Testis (tissue), 3 donors: ENCODE data around the gene SYK. TPM values are rescaled to one million over a fixed set of nuclear protein-coding genes. Genes with fewer than 3 reads are reported as not detected.
A peak's percentile ranks its signal among the peaks of the same experiment; 100 is the strongest.
"Not testable (repeated sequence)": the region's sequence is repeated elsewhere in the genome, so short reads cannot be mapped to it uniquely, and the experiment has no call there.

Source experiments
- DNase-seq: peaks from one replicate; pipeline ENCODE4 v3.0.0-alpha.2; 2019
- H3K27ac ChIP-seq, 2 donors: fragments of 200-600 bp; sonication (generic); one replicate each; pipeline ENCODE4 v1.5.1; 2019
- H3K27me3 ChIP-seq: fragments of 200-600 bp; sonication (generic); one replicate; pipeline ENCODE4 v1.5.1; 2019
- H3K36me3 ChIP-seq: fragments of 200-600 bp; sonication (generic); one replicate; pipeline ENCODE4 v1.5.1; 2017; ENCODE audit warnings: low read depth; ENCODE audit errors: missing control alignments
- H3K4me1 ChIP-seq: fragments of 200-600 bp; sonication (generic); one replicate; pipeline ENCODE4 v1.5.1; 2019
- H3K4me3 ChIP-seq, 2 donors: fragments of 200-600 bp; sonication (generic); one replicate each; pipeline ENCODE4 v1.5.1; 2017 to 2019
- H3K9me3 ChIP-seq: fragments of 200-600 bp; sonication (generic); one replicate; pipeline ENCODE4 v1.5.1; 2017
- POLR2A ChIP-seq: fragments of 450-650 bp; IDR thresholded peaks from one replicate; pipeline ENCODE4 v1.6.1; 2017; ENCODE audit warnings: antibody characterized with exemption, mild to moderate bottlenecking, moderate library complexity
- whole genome bisulfite sequencing, 2 donors: methylation state at CpG; one replicate each; pipeline ENCODE4 v1.1.5; 2018; 5-methylcytosine and 5-hydroxymethylcytosine counted together
- intact Hi-C: fragments of 100-400 bp; cut with DNase I; formaldehyde crosslinking; loops from one replicate; pipeline ENCODE4 v1.15.1; 2023; ENCODE audit warnings: low total_unique reads
- polyA plus RNA-seq: library from polyadenylated mRNA; stranded (reverse); fragments of 350-450 nt; fragmentation: Illumina TruSeq; extraction: RNeasy Lipid Tissue Mini Kit (QIAGEN cat#74804); gene quantifications from one replicate; pipeline ENCODE4 v1.2.3, GENCODE V29; 2014; ENCODE audit warnings: low read depth, low replicate concordance; ENCODE audit not compliant: insufficient read depth
- total RNA-seq, 2 donors: library from RNA; depleted of rRNA; stranded (reverse); fragments of >200 nt; gene quantifications; one replicate each; pipeline ENCODE4 v1.2.3, GENCODE V29; 2016
- TF ChIP-seq, protein P1 (sequence below), 3 experiments: fragments of 450-650 bp in 2 of 3; fragments of 200-600 bp in 1 of 3; sonication (generic) in 1 of 3; IDR thresholded peaks; one replicate each; pipeline ENCODE4 v1.5.1; 2016 to 2019; ENCODE audit warnings: antibody characterized with exemption in 3 of 3, mild to moderate bottlenecking in 2 of 3, moderate library complexity in 1 of 3

The SYK gene
- total and polyA plus RNA-seq, 3 donors from 2014 or later: 22.0 to 51.1 (median 30.8) TPM

DNA sequence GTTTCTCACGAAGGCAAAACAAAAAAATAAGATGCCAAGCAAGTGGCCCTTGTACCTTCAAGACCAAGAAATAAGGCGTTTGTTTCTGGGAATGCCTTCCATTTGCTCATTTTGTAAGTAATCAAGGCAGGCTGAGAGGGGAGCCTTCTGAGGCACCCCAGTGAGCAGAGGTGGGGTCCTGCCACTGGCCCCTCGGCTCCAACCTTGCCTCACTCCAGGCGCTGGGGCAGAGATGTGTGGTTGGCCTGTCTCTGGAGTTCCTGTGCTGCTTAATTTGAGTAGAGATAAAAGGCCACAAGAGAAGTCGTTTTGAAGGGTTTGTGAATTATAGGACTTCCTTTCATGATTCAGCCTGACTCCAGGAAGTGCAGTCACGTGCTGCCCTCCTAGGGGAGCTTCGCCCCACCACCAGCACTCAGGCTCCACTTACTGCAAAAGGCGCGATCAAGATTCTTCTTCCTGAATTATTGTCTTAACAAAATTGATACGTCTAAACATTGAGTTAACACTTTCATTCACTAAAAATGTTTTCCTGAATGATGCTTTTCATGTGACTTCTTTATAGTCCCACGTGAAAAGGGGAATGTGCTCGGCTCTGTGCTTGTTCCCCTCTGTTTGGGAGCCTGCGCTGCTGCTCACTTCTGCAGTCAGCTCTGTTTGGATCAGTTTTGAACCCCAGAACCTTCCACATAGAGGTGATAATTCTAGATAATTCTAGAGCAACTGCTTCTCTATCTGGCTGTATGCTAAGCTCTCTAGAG is 13.7 kb downstream of the SYK start:
- Histone ChIP-seq H3K4me3 (no peak overlapping the region), H3K27ac (no peak overlapping the region), H3K9me3 (no peaks in the 10 kb centered on the region), H3K36me3 (no peaks in the 10 kb centered on the region), H3K4me1 (no peaks in the 10 kb centered on the region), H3K27me3 (no peaks in the 10 kb centered on the region)
- TF ChIP-seq POLR2A: no peak
- TF ChIP-seq, protein P1, sequence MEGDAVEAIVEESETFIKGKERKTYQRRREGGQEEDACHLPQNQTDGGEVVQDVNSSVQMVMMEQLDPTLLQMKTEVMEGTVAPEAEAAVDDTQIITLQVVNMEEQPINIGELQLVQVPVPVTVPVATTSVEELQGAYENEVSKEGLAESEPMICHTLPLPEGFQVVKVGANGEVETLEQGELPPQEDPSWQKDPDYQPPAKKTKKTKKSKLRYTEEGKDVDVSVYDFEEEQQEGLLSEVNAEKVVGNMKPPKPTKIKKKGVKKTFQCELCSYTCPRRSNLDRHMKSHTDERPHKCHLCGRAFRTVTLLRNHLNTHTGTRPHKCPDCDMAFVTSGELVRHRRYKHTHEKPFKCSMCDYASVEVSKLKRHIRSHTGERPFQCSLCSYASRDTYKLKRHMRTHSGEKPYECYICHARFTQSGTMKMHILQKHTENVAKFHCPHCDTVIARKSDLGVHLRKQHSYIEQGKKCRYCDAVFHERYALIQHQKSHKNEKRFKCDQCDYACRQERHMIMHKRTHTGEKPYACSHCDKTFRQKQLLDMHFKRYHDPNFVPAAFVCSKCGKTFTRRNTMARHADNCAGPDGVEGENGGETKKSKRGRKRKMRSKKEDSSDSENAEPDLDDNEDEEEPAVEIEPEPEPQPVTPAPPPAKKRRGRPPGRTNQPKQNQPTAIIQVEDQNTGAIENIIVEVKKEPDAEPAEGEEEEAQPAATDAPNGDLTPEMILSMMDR (IDR thresholded peaks at IDR 0.05): no peak
- 52 to 53% methylated on average over 13 of the region's 13 CpGs for WGBS, 2 donors
- peak; percentile 49 for DNase-seq
- intact Hi-C loops: no loop called here

DNA sequence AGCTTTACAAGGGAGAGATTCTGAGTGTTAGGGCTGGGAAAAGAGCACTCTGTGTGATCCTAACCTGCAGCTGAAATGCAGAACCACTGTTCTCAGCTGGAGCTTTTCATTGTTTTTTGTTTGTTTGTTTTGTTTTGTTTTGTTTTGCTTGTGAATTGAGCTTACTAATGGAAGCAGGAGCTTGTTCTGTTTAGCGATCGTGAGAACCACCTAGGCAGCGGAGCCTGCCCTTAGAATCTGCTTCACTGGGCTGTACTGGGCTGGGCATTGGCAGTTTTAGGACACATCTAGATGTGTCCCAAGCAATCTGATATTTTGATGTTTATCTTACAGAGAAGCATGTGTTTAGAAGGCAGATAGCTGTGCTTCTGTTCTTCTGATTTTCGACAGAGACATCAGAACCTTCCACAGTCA is 14.3 kb downstream of the SYK start:
- no peak for DNase-seq
- Histone ChIP-seq H3K9me3 (no peaks in the 10 kb centered on the region), H3K27me3 (no peaks in the 10 kb centered on the region), H3K4me3 (no peak overlapping the region), H3K36me3 (no peaks in the 10 kb centered on the region), H3K4me1 (no peaks in the 10 kb centered on the region), H3K27ac (no peak overlapping the region)
- WGBS, 2 donors: 90 to 95% methylated on average over 4 of the region's 4 CpGs
- intact Hi-C loops: no loop called here
- TF ChIP-seq, protein P1 (IDR thresholded peaks at IDR 0.05): no peak
- TF ChIP-seq POLR2A: no peak

DNA sequence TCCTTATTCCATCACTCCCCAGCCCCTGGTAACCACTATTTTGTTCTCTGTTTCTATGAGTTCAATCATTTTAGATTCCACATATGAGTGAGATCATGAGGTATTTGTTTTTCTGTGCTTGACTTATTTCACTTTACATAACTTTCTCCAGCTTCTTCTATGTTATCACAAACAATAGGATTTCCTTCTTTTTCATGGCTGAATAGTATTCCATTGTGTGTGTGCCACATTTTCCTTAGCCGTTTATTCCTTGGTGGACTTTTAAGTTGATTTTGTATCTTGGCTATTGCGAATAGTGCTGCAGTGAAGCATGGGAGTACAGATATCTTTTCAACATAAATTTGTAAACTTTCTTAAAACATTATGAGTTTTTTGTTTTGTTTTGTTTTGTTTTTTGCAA is 15.1 kb downstream of the SYK start:
- WGBS, 2 donors: 92 to 98% methylated on average over 2 of the region's 2 CpGs
- Histone ChIP-seq H3K9me3 (no peaks in the 10 kb centered on the region), H3K4me3 (no peak overlapping the region), H3K27me3 (no peaks in the 10 kb centered on the region), H3K27ac (no peak overlapping the region), H3K4me1 (no peaks in the 10 kb centered on the region), H3K36me3 (no peaks in the 10 kb centered on the region)
- TF ChIP-seq, protein P1 (IDR thresholded peaks at IDR 0.05): no peak
- TF ChIP-seq POLR2A: no peak
- intact Hi-C loops: no loop called here
- no peak for DNase-seq

DNA sequence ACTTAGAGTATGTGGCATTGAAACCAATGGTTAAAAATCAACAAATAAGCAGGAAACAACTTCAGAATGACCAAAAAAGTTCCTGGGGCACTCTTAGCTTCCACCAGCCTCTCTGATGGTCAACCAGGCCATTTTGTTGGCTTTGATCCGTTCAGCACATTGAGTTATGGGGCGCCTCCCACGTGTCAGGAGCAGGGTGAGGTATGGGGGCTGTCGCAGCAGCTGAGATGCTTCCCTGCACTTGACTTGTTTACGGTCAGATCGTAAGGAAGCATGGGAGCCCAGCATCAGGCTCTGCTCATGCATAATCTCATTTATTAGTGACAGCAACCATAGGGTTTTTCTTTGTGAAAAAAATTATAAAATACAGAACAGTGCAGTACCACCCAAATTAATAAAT is 16.7 kb downstream of the SYK start:
- Histone ChIP-seq H3K4me3 (no peak overlapping the region), H3K27ac (no peak overlapping the region), H3K27me3 (no peaks in the 10 kb centered on the region), H3K4me1 (no peaks in the 10 kb centered on the region), H3K9me3 (no peaks in the 10 kb centered on the region), H3K36me3 (no peaks in the 10 kb centered on the region)
- intact Hi-C loops: no loop called here
- DNase-seq: no peak
- 71 to 76% methylated on average over 6 of the region's 6 CpGs for WGBS, 2 donors
- no peak for TF ChIP-seq POLR2A
- TF ChIP-seq, protein P1 (IDR thresholded peaks at IDR 0.05): no peak

DNA sequence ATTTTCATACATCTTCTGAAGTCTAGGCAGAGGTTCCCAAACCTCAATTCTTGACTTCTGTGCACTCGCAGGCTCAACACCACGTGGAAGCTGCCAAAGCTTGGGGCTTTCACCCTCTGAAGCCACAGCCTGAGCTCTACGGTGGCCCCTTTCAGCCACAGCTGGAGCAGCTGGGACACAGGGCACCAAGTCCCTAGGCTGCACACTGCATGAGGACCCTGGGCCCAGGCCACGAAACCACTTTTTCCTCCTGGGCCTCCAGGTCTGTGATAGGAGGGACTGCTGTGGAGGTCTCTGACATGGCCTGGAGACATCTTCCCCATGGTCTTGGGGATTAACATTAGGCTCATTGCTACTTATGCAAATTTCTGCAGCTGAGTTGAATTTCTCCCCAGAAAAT is 18.8 kb downstream of the SYK start:
- H3K9me3 ChIP-seq, H3K27ac ChIP-seq, H3K27me3 ChIP-seq, H3K36me3 ChIP-seq, H3K4me3 ChIP-seq, intact Hi-C loops, DNase-seq, H3K4me1 ChIP-seq: not testable (repeated sequence)
- 92 to 100% methylated on average over 4 of the region's 4 CpGs for WGBS, 2 donors

DNA sequence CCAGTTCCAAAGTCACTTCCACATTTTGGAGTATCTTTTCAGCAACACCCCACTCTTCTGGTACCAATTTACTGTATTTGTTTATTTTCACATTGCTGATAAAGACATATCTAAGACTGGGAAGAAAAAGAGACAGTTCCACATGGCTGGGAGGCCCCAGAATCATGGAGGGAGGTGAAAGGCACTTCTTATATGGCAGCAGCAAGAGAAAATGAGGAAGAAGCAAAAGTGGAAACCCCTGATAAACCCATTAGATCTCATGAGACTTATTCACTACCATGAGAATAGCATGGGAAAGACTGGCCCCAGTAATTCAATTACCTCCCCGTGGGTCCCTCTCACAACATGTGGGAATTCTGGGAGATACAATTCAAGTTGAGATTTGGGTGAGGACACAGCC is 19.6 kb downstream of the SYK start:
- 85 to 92% methylated on average over 1 of the region's 1 CpG for WGBS, 2 donors
- H3K27me3 ChIP-seq, H3K9me3 ChIP-seq, H3K36me3 ChIP-seq, H3K27ac ChIP-seq, DNase-seq, intact Hi-C loops, H3K4me3 ChIP-seq, H3K4me1 ChIP-seq: not testable (repeated sequence)
